Measurements from ENCODE around the gene BLOC1S5.

The BLOC1S5 gene

GRCh38 chr6:8088886-8089285 is 24.7 kb upstream of the BLOC1S5 start:
- Histone ChIP-seq H3K18ac (ENCODE audit: low read depth in 1 of 2, low read length in 2 of 2) (no peak overlapping the region), H2BK5ac (ENCODE audit: low read depth, low read length, poor library complexity, severe bottlenecking) (no peak overlapping the region), H2BK15ac (ENCODE audit: low read depth, poor library complexity, severe bottlenecking) (no peak overlapping the region), H2BK120ac (ENCODE audit: low read depth, low read length) (no peak overlapping the region), H3K4me1 (ENCODE audit: control insufficient read depth, insufficient read depth, low read depth, low read length) (peaks cover 4% of the 10 kb centered on the region), H3K23ac (ENCODE audit: low read length in 2 of 2) (no peak overlapping the region), H3K9ac (ENCODE audit: low read length) (no peak overlapping the region), H3K14ac (ENCODE audit: low read length in 2 of 2) (no peak overlapping the region), H3K9me3 (ENCODE audit: control insufficient read depth, low read length) (no peaks in the 10 kb centered on the region), H3K27me3 (ENCODE audit: control insufficient read depth in 1 of 2, insufficient read depth in 1 of 2, low read length in 2 of 2) (no peaks in the 10 kb centered on the region), H4K91ac (ENCODE audit: low read length) (no peak overlapping the region), H4K8ac (ENCODE audit: low read length) (no peak overlapping the region), H3K36me3 (ENCODE audit: control insufficient read depth in 1 of 2, insufficient read depth in 2 of 2, low read depth in 1 of 2, low read length in 2 of 2) (peaks cover 27 to 51% of the 10 kb centered on the region in 2 experiments), H2AK5ac (ENCODE audit: low read length, severe bottlenecking) (no peak overlapping the region), H2BK12ac (ENCODE audit: low read length in 2 of 2) (no peak overlapping the region), H3K4me3 (ENCODE audit: insufficient read depth in 1 of 2, low read depth in 1 of 2, low read length in 2 of 2) (no peak overlapping the region), H3K27ac (ENCODE audit: low read length, poor library complexity, severe bottlenecking) (no peak overlapping the region), H2AFZ (ENCODE audit: low read depth, low read length) (no peak overlapping the region), H3K4ac (ENCODE audit: low read depth in 1 of 2, low read length in 2 of 2) (no peak overlapping the region), H3K79me1 (replicated peaks; ENCODE audit: low read length, poor library complexity, severe bottlenecking) (peaks cover 24% of the 10 kb centered on the region), H3K4me2 (ENCODE audit: low read length, poor library complexity, severe bottlenecking) (no peak overlapping the region)
- WGBS: 99% methylated on average over 2 of the region's 2 CpGs
- DNase-seq: no peak

- Histone ChIP-seq H2AFZ (ENCODE audit: low read depth, low read length) (no peak overlapping the region), H2BK120ac (ENCODE audit: low read depth, low read length) (no peak overlapping the region), H3K4me1 (ENCODE audit: control insufficient read depth, insufficient read depth, low read depth, low read length) (peaks cover 4% of the 10 kb centered on the region), H2BK15ac (ENCODE audit: low read depth, poor library complexity, severe bottlenecking) (no peak overlapping the region), H3K4me2 (ENCODE audit: low read length, poor library complexity, severe bottlenecking) (no peak overlapping the region), H3K23ac (ENCODE audit: low read length in 2 of 2) (no peak overlapping the region), H3K4ac (ENCODE audit: low read depth in 1 of 2, low read length in 2 of 2) (no peak overlapping the region), H4K91ac (ENCODE audit: low read length) (no peak overlapping the region), H4K8ac (ENCODE audit: low read length) (no peak overlapping the region), H3K27ac (ENCODE audit: low read length, poor library complexity, severe bottlenecking) (no peak overlapping the region), H2AK5ac (ENCODE audit: low read length, severe bottlenecking) (no peak overlapping the region), H3K36me3 (ENCODE audit: control insufficient read depth in 1 of 2, insufficient read depth in 2 of 2, low read depth in 1 of 2, low read length in 2 of 2) (peaks cover 24 to 51% of the 10 kb centered on the region in 2 experiments), H3K4me3 (ENCODE audit: insufficient read depth in 1 of 2, low read depth in 1 of 2, low read length in 2 of 2) (no peak overlapping the region), H2BK12ac (ENCODE audit: low read length in 2 of 2) (no peak overlapping the region), H3K18ac (ENCODE audit: low read depth in 1 of 2, low read length in 2 of 2) (no peak overlapping the region), H3K9me3 (ENCODE audit: control insufficient read depth, low read length) (no peaks in the 10 kb centered on the region), H3K14ac (ENCODE audit: low read length in 2 of 2) (no peak overlapping the region), H3K27me3 (ENCODE audit: control insufficient read depth in 1 of 2, insufficient read depth in 1 of 2, low read length in 2 of 2) (no peaks in the 10 kb centered on the region), H2BK5ac (ENCODE audit: low read depth, low read length, poor library complexity, severe bottlenecking) (no peak overlapping the region), H3K9ac (ENCODE audit: low read length) (no peak overlapping the region), H3K79me1 (replicated peaks; ENCODE audit: low read length, poor library complexity, severe bottlenecking) (peaks cover 22% of the 10 kb centered on the region)
- no peak for DNase-seq
- 89% methylated on average over 4 of the region's 5 CpGs for whole genome bisulfite sequencing
Measured at GRCh38 chr6:8087870-8088754, 23.9 kb upstream of the BLOC1S5 start.

- Histone ChIP-seq H2BK15ac (ENCODE audit: low read depth, poor library complexity, severe bottlenecking) (no peak overlapping the region), H3K9me3 (ENCODE audit: control insufficient read depth, low read length) (no peaks in the 10 kb centered on the region), H3K4me1 (ENCODE audit: control insufficient read depth, insufficient read depth, low read depth, low read length) (peaks cover 7% of the 10 kb centered on the region), H2AK5ac (ENCODE audit: low read length, severe bottlenecking) (peak overlapping the region; percentile 21), H4K8ac (ENCODE audit: low read length) (no peak overlapping the region), H2BK12ac (ENCODE audit: low read length in 2 of 2) (peak overlapping the region in 1 of 2 experiments; percentile 31), H3K4ac (ENCODE audit: low read depth in 1 of 2, low read length in 2 of 2) (no peak overlapping the region), H3K4me2 (ENCODE audit: low read length, poor library complexity, severe bottlenecking) (no peak overlapping the region), H3K14ac (ENCODE audit: low read length in 2 of 2) (no peak overlapping the region), H3K27ac (ENCODE audit: low read length, poor library complexity, severe bottlenecking) (no peak overlapping the region), H4K91ac (ENCODE audit: low read length) (no peak overlapping the region), H2AFZ (ENCODE audit: low read depth, low read length) (no peak overlapping the region), H3K9ac (ENCODE audit: low read length) (no peak overlapping the region), H3K23ac (ENCODE audit: low read length in 2 of 2) (no peak overlapping the region), H2BK120ac (ENCODE audit: low read depth, low read length) (no peak overlapping the region), H3K36me3 (ENCODE audit: control insufficient read depth in 1 of 2, insufficient read depth in 2 of 2, low read depth in 1 of 2, low read length in 2 of 2) (peaks cover 21 to 45% of the 10 kb centered on the region in 2 experiments), H3K18ac (ENCODE audit: low read depth in 1 of 2, low read length in 2 of 2) (no peak overlapping the region), H3K27me3 (ENCODE audit: control insufficient read depth in 1 of 2, insufficient read depth in 1 of 2, low read length in 2 of 2) (no peaks in the 10 kb centered on the region), H3K79me1 (replicated peaks; ENCODE audit: low read length, poor library complexity, severe bottlenecking) (peaks cover 18% of the 10 kb centered on the region), H3K4me3 (ENCODE audit: insufficient read depth in 1 of 2, low read depth in 1 of 2, low read length in 2 of 2) (no peak overlapping the region), H2BK5ac (ENCODE audit: low read depth, low read length, poor library complexity, severe bottlenecking) (no peak overlapping the region)
- WGBS: 88% methylated on average over 9 of the region's 9 CpGs
- DNase-seq: no peak
Measured at GRCh38 chr6:8086755-8087306, 22.6 kb upstream of the BLOC1S5 start.

- peak overlapping the region; percentile 72 for H2AK5ac ChIP-seq (ENCODE audit: low read length, severe bottlenecking)
- peak; percentile 95 for DNase-seq
- H2BK12ac ChIP-seq (ENCODE audit: low read length in 2 of 2): no peak overlapping the region
- H3K4me2 ChIP-seq (ENCODE audit: low read length, poor library complexity, severe bottlenecking): no peak overlapping the region
- no peak overlapping the region for H4K91ac ChIP-seq (ENCODE audit: low read length)
- 0% methylated on average over 2 of the region's 2 CpGs for WGBS
- H4K8ac ChIP-seq (ENCODE audit: low read length): no peak overlapping the region
- peak overlapping the region in 1 of 2 experiments; percentile 27 for H3K4ac ChIP-seq (ENCODE audit: low read depth in 1 of 2, low read length in 2 of 2)
- peaks cover 12% of the 10 kb centered on the region for H3K79me1 ChIP-seq (replicated peaks; ENCODE audit: low read length, poor library complexity, severe bottlenecking)
- peaks cover 7% of the 10 kb centered on the region for H3K4me1 ChIP-seq (ENCODE audit: control insufficient read depth, insufficient read depth, low read depth, low read length)
- no peak overlapping the region for H3K14ac ChIP-seq (ENCODE audit: low read length in 2 of 2)
- H3K4me3 ChIP-seq (ENCODE audit: insufficient read depth in 1 of 2, low read depth in 1 of 2, low read length in 2 of 2): no peak overlapping the region
- no peak overlapping the region for H2BK15ac ChIP-seq (ENCODE audit: low read depth, poor library complexity, severe bottlenecking)
- no peak overlapping the region for H3K18ac ChIP-seq (ENCODE audit: low read depth in 1 of 2, low read length in 2 of 2)
- H3K23ac ChIP-seq (ENCODE audit: low read length in 2 of 2): no peak overlapping the region
- no peak overlapping the region for H2BK120ac ChIP-seq (ENCODE audit: low read depth, low read length)
- H3K9me3 ChIP-seq (ENCODE audit: control insufficient read depth, low read length): no peaks in the 10 kb centered on the region
- peak overlapping the region; percentile 77 for H3K9ac ChIP-seq (ENCODE audit: low read length)
- no peak overlapping the region for H2AFZ ChIP-seq (ENCODE audit: low read depth, low read length)
- H3K36me3 ChIP-seq (ENCODE audit: control insufficient read depth in 1 of 2, insufficient read depth in 2 of 2, low read depth in 1 of 2, low read length in 2 of 2): peaks cover 21 to 31% of the 10 kb centered on the region in 2 experiments
- H3K27me3 ChIP-seq (ENCODE audit: control insufficient read depth in 1 of 2, insufficient read depth in 1 of 2, low read length in 2 of 2): no peaks in the 10 kb centered on the region
- H3K27ac ChIP-seq (ENCODE audit: low read length, poor library complexity, severe bottlenecking): peak overlapping the region; percentile 94
- no peak overlapping the region for H2BK5ac ChIP-seq (ENCODE audit: low read depth, low read length, poor library complexity, severe bottlenecking)
Measured at GRCh38 chr6:8085053-8085511, 20.9 kb upstream of the BLOC1S5 start.

All from mesenchymal stem cell (in vitro differentiated cells and primary cell).